Panc1 (cell line): Measurements from ENCODE around the gene PTDSS2. TPM values are rescaled to one million over a fixed set of nuclear protein-coding genes. Genes with fewer than 3 reads are reported as not detected.

Experiments
- ATAC-seq: fragments of 200-7000 bp; cut with Tn5 transposase; 2 replicates; pipeline ENCODE4 v1.9.1; 2020; ENCODE audit warnings: mild to moderate bottlenecking, moderate library complexity
- BruUV-seq: library from RNA; stranded (reverse); fragments of 400-500 nt; replicated peaks from 2 replicates; lab custom pipeline; 2021; lab: Mats Ljungman, UMichigan
- CTCF ChIA-PET: fragments of 300-600 bp; sonication (Branson Sonifier 250); formaldehyde crosslinking; loops from one replicate; lab custom pipeline; 2022; ENCODE audit warnings: antibody characterized with exemption; lab: Charles Lee
- POLR2A ChIA-PET: fragments of 300-600 bp; sonication (Branson Sonifier 250); formaldehyde crosslinking; loops from one replicate; lab custom pipeline; 2022; ENCODE audit warnings: antibody characterized with exemption; lab: Charles Lee
- DNase-seq: peaks from one replicate; pipeline ENCODE4 v3.0.0-alpha.2; 2010; ENCODE audit warnings: low read depth, low spot score
- H3K27ac ChIP-seq: 2 replicates; pipeline ENCODE4 v1.5.1; 2011; ENCODE audit warnings: mild to moderate bottlenecking, low read length, inconsistent platforms
- H3K27me3 ChIP-seq: fragments of 200-500 bp; sonication (Bioruptor generic); 2 replicates; pipeline ENCODE4 v1.6.0; 2014; ENCODE audit warnings: low read length, inconsistent platforms; ENCODE audit not compliant: control insufficient read depth, insufficient read depth
- H3K36me3 ChIP-seq: fragments of 200-500 bp; sonication (Bioruptor generic); 2 replicates; pipeline ENCODE4 v1.5.1; 2014; ENCODE audit warnings: inconsistent platforms, mild to moderate bottlenecking, low read length, moderate library complexity; ENCODE audit not compliant: control insufficient read depth, insufficient read depth
- H3K4me1 ChIP-seq: 2 replicates; pipeline ENCODE4 v1.5.1; 2011; ENCODE audit warnings: inconsistent platforms, mild to moderate bottlenecking, low read length, moderate library complexity; ENCODE audit not compliant: control insufficient read depth, insufficient read depth
- H3K4me3 ChIP-seq, 2 experiments: 2 replicates each; pipeline ENCODE4 v1.5.1; 2011 to 2012; ENCODE audit warnings: low read depth in 2 of 2, low read length in 2 of 2, mild to moderate bottlenecking in 2 of 2, inconsistent platforms in 1 of 2, moderate library complexity in 1 of 2
- H3K9me3 ChIP-seq: fragments of 200-500 bp; sonication (Bioruptor generic); 2 replicates; pipeline ENCODE4 v1.5.1; 2014; ENCODE audit warnings: low read depth, mild to moderate bottlenecking, inconsistent platforms, low read length, moderate library complexity; ENCODE audit not compliant: control insufficient read depth, insufficient read depth
- CTCF ChIP-seq: fragments of 450-650 bp; IDR thresholded peaks from 2 replicates; pipeline ENCODE4 v1.5.1; 2017; ENCODE audit warnings: mild to moderate bottlenecking
- POLR2AphosphoS5 ChIP-seq: IDR thresholded peaks from 2 replicates; pipeline ENCODE4 v1.6.1; 2012; ENCODE audit warnings: mild to moderate bottlenecking, low read depth, low read length, moderate library complexity
- REST ChIP-seq, 2 experiments: IDR thresholded peaks; 2 replicates each; pipeline ENCODE4 v1.6.1; 2011 to 2012; ENCODE audit warnings: low read depth in 2 of 2, control low read depth in 1 of 2, low read length in 1 of 2, mild to moderate bottlenecking in 1 of 2, moderate library complexity in 1 of 2; ENCODE audit not compliant: insufficient read depth in 1 of 2
- SIN3A ChIP-seq: IDR thresholded peaks from 2 replicates; pipeline ENCODE4 v1.6.1; 2012; ENCODE audit warnings: low read depth, mild to moderate bottlenecking, low read length, moderate library complexity, borderline replicate concordance; ENCODE audit not compliant: insufficient read depth
- TCF7L2 ChIP-seq: IDR thresholded peaks from 2 replicates; pipeline ENCODE4 v1.6.1; 2011; ENCODE audit warnings: mild to moderate bottlenecking, low read depth, low read length, inconsistent platforms
- in situ Hi-C: cut with HindIII; loops from 2 replicates; pipeline ENCODE4 v1.10.0; 2016; ENCODE audit warnings: low sequenced_read_pairs, low pct_unique_long_range_greater_than_20kb
- intact Hi-C: fragments of 100-400 bp; cut with micrococcal nuclease; formaldehyde crosslinking; loops from one replicate; pipeline ENCODE4 v1.10.0; 2022; ENCODE audit not compliant: unreplicated experiment
- total RNA-seq: library from RNA; stranded (reverse); gene quantifications from one replicate; pipeline ENCODE4 v1.2.1, GENCODE V29; 2021; ENCODE audit not compliant: unreplicated experiment

Gene PTDSS2
- total RNA-seq, 1 experiment from 2014 or later: 103 TPM

GRCh38 chr11:491358-491757 is 41.3 kb downstream of the PTDSS2 start:
- Histone ChIP-seq H3K4me3 (no peak overlapping the region), H3K4me1 (no peaks in the 10 kb centered on the region), H3K27me3 (no peaks in the 10 kb centered on the region), H3K9me3 (no peaks in the 10 kb centered on the region), H3K36me3 (0 out of 2 replicates have a peak, but pooled peaks cover 4% of the 10 kb centered on the region), H3K27ac (no peak overlapping the region)
- CTCF ChIA-PET: no interaction called here
- DNase-seq (no peak), ATAC-seq (no peak)
- POLR2A ChIA-PET: no interaction called here
- TF ChIP-seq SIN3A (no peak), CTCF (no peak), REST (IDR thresholded peaks at IDR 0.05; ENCODE audit: insufficient read depth in 1 of 2, low read depth in 2 of 2, low read length in 1 of 2) (no peak), POLR2AphosphoS5 (no peak)
- intact Hi-C loops (no loop called here), in situ Hi-C loops (no loop called here)
- BruUV-seq: no TSS peak

- no peak overlapping the region for H3K4me3 ChIP-seq
- BruUV-seq: no TSS peak
- ChIA-PET CTCF (no interaction called here), POLR2A (no interaction called here)
- no peaks in the 10 kb centered on the region for H3K9me3 ChIP-seq
- no peak overlapping the region for H3K27ac ChIP-seq
- TF ChIP-seq POLR2AphosphoS5 (peak; percentile 54; the same call in 1 of the 2 replicates), TCF7L2 (peak; percentile 89), REST (IDR thresholded peaks at IDR 0.05; ENCODE audit: insufficient read depth in 1 of 2, low read depth in 2 of 2, low read length in 1 of 2) (no peak), SIN3A (no peak), CTCF (no peak)
- DNase-seq: no peak
- peak; percentile 14 for ATAC-seq
- H3K27me3 ChIP-seq: no peaks in the 10 kb centered on the region
- 0 out of 2 replicates have a peak, but pooled peaks cover 4% of the 10 kb centered on the region for H3K36me3 ChIP-seq
- intact Hi-C loops: no loop called here
- H3K4me1 ChIP-seq: no peaks in the 10 kb centered on the region
- in situ Hi-C loops: no loop called here
These were observed 42.5 kb downstream of the PTDSS2 start for GRCh38 chr11:492427-493226.
